Progenitor cell of endocrine pancreas (in vitro differentiated cells): ENCODE results near the gene ZNF566. TPM values are rescaled to one million over a fixed set of nuclear protein-coding genes. Genes with fewer than 3 reads are reported as not detected.
A peak's percentile ranks its signal among the peaks of the same experiment; 100 is the strongest.

Experiments used
- DNase-seq: peaks from one replicate; pipeline ENCODE4 v3.0.0; 2021; ENCODE audit warnings: low spot score; ENCODE audit not compliant: unreplicated experiment
- H3K27ac Mint-ChIP-seq: 2 replicates; pipeline ENCODE4 v1.8.0; 2021; ENCODE audit warnings: mild to moderate bottlenecking, moderate library complexity, mixed read lengths
- H3K27me3 Mint-ChIP-seq: 2 replicates; pipeline ENCODE4 v1.8.0; 2021; ENCODE audit warnings: mixed read lengths
- H3K36me3 Mint-ChIP-seq: 2 replicates; pipeline ENCODE4 v1.8.0; 2022; ENCODE audit warnings: mixed read lengths; ENCODE audit not compliant: insufficient read depth
- H3K4me1 Mint-ChIP-seq: 2 replicates; pipeline ENCODE4 v1.8.0; 2021; ENCODE audit warnings: low read depth, mixed read lengths
- H3K4me3 Mint-ChIP-seq: 2 replicates; pipeline ENCODE4 v1.8.0; 2021; ENCODE audit warnings: low read depth, mild to moderate bottlenecking, moderate library complexity, mixed read lengths
- H3K9me3 Mint-ChIP-seq: 2 replicates; pipeline ENCODE4 v1.8.0; 2021; ENCODE audit warnings: low read depth, mixed read lengths
- CTCF ChIP-seq: fragments of 200-600 bp; sonication (generic); IDR thresholded peaks from one replicate; pipeline ENCODE4 v1.5.0; 2021; ENCODE audit warnings: antibody characterized with exemption, mild to moderate bottlenecking; ENCODE audit not compliant: unreplicated experiment
- total RNA-seq: library from RNA; stranded (reverse); gene quantifications from 2 replicates; pipeline ENCODE4 v1.2.1, GENCODE V29; 2021

The ZNF566 gene
- total RNA-seq, 1 donor from 2014 or later: 23.2 TPM

- DNase-seq: no peak
- Mint-ChIP-seq H3K27me3 (no peaks in the 10 kb centered on the region), H3K4me3 (peak overlapping the region; percentile 97), H3K4me1 (peaks cover 8% of the 10 kb centered on the region), H3K36me3 (peaks cover 57% of the 10 kb centered on the region), H3K27ac (peak overlapping the region; percentile 83), H3K9me3 (peaks cover 24% of the 10 kb centered on the region)
- no peak for TF ChIP-seq CTCF
Measured at GRCh38 chr19:36526581-36526980, 37.2 kb upstream of the ZNF566 start.

GRCh38 chr19:36524617-36525016 is 35.3 kb upstream of the ZNF566 start:
- H3K36me3 Mint-ChIP-seq: peaks cover 70% of the 10 kb centered on the region
- peaks cover 25% of the 10 kb centered on the region for H3K9me3 Mint-ChIP-seq
- DNase-seq: no peak
- peak overlapping the region; percentile 79 for H3K27ac Mint-ChIP-seq
- H3K4me3 Mint-ChIP-seq: peak overlapping the region; percentile 10
- TF ChIP-seq CTCF: no peak
- no peaks in the 10 kb centered on the region for H3K27me3 Mint-ChIP-seq
- peaks cover 8% of the 10 kb centered on the region for H3K4me1 Mint-ChIP-seq

- H3K9me3 Mint-ChIP-seq: peaks cover 56% of the 10 kb centered on the region
- TF ChIP-seq CTCF: no peak
- peaks cover 76% of the 10 kb centered on the region for H3K36me3 Mint-ChIP-seq
- H3K4me3 Mint-ChIP-seq: no peak overlapping the region
- no peak for DNase-seq
- H3K27me3 Mint-ChIP-seq: no peaks in the 10 kb centered on the region
- H3K4me1 Mint-ChIP-seq: no peaks in the 10 kb centered on the region
- H3K27ac Mint-ChIP-seq: peak overlapping the region; percentile 76
Measured at GRCh38 chr19:36514012-36514612, 24.8 kb upstream of the ZNF566 start.

- peak overlapping the region; percentile 20 for H3K27ac Mint-ChIP-seq
- peaks cover 26% of the 10 kb centered on the region for H3K9me3 Mint-ChIP-seq
- H3K27me3 Mint-ChIP-seq: no peaks in the 10 kb centered on the region
- no peak for DNase-seq
- H3K36me3 Mint-ChIP-seq: peaks cover 34% of the 10 kb centered on the region
- no peaks in the 10 kb centered on the region for H3K4me1 Mint-ChIP-seq
- no peak overlapping the region for H3K4me3 Mint-ChIP-seq
- TF ChIP-seq CTCF: no peak
Measured at GRCh38 chr19:36508325-36508724, 19.0 kb upstream of the ZNF566 start.

- Mint-ChIP-seq H3K4me1 (no peaks in the 10 kb centered on the region), H3K27me3 (no peaks in the 10 kb centered on the region), H3K9me3 (peaks cover 27% of the 10 kb centered on the region), H3K4me3 (no peak overlapping the region), H3K27ac (no peak overlapping the region), H3K36me3 (peaks cover 14% of the 10 kb centered on the region)
- no peak for DNase-seq
- TF ChIP-seq CTCF: no peak
Measured at GRCh38 chr19:36501973-36502372, 12.6 kb upstream of the ZNF566 start.
